Hematopoietic multipotent progenitor cell (in vitro differentiated cells): ENCODE results near the gene CYSTM1. TPM values are rescaled to one million over a fixed set of nuclear protein-coding genes. Genes with fewer than 3 reads are reported as not detected.
A peak's percentile ranks its signal among the peaks of the same experiment; 100 is the strongest.

Experiments
- DNase-seq, 3 donors: peaks; one replicate each; pipeline ENCODE4 v3.0.0-alpha.2; 2011 to 2015; ENCODE audit warnings: low read depth in 2 of 3, low spot score in 2 of 3
- total RNA-seq: library from RNA; depleted of rRNA; stranded (reverse); fragments of >200 nt; gene quantifications from one replicate; pipeline ENCODE4 v1.2.3, GENCODE V29; 2012

Gene CYSTM1
- total RNA-seq, 1 donor = 8.9 TPM

DNA sequence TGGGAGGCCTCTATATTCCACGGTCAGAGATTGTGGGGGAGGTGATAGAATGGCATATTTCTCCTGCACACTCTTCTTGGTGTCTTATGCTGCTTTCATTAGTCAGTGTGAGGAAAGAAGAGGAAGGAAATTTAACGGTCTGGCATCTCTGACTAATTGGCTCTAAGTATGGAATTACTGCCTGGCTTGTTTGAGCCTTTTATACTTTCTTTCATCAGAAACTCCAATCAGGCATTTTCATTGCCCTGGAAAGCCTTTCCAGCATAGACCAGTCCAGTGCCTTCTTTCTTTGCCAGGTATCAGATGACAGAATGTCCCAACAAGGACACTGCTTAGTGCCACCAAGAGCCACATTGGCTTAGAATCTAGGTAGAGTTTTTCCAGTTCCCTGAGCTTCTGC, 30.2 kb downstream of the CYSTM1 start:
- peak in 2 of 3 donors; percentile 14 to 32 for DNase-seq

DNA sequence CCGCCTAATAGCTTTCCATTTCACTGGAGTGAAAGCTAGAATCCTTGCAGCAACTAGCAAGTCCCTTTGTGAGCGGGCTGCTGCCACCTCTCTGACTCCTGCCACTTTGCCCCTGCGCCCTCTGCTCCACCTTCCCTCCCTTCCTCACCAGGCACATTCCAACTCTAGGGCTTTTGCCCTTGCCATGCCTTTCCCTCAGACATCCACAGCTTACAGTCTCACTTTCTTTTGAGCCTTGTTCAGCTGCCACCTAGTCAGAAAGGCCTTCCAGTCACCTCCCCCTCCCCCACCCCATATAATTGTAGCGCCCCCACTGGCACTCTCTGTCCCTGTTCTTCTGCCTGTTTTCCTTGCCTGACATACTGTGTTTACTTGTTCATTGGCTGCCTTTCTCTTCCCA, 31.0 kb downstream of the CYSTM1 start:
- no peak for DNase-seq

DNA sequence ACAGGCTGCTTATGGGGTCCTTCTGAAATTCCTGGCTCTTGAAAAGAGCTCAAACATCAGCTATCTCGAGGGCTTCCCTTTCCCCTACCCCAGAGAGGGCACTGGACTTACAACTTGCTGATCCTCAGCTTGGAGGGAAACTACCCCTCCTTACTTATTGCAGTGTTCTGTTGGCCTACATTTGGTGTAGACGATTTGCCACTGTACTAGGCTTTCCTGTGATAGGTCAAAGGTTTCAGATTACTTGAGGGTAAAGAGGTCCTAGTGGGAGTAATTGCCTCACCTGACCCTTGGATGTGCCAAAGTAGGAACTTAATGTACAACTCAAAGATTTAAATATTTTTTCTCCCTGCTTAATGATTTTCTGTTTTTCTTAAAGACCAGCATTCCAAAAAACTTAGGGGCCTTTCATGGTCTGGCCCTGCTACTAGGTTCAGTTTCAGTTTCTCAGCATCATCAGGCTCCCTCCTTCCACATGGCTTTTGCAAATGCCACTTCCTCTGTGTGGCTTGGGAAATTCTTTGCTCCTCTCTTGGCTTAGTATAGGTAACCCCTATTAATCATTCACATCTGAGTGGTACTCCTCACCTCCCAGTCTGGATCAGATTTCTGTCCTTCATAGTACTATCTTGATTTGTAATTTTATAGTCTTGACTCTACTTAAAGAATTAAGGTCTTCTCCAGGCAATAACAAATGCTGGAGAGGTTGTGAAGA, 32.4 kb downstream of the CYSTM1 start:
- no peak for DNase-seq

DNA sequence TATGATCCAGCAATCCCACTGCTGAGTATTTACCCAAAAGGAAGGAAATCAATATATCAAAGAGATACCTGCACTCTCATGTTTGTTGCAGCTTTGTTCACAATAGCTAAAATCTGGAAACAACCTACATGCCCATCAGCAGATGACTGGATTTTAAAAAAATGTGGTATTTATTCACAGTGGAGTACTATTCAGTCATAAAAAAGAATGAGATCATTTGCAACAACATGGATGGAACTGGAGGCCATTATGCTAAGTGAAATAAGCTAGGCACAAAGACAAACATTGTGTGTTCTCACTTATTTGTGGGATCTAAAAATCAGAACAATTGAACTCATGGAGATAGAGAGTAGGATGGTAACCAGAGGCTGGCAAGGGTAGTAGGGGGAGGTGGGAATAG, 33.1 kb downstream of the CYSTM1 start:
- no peak for DNase-seq

DNA sequence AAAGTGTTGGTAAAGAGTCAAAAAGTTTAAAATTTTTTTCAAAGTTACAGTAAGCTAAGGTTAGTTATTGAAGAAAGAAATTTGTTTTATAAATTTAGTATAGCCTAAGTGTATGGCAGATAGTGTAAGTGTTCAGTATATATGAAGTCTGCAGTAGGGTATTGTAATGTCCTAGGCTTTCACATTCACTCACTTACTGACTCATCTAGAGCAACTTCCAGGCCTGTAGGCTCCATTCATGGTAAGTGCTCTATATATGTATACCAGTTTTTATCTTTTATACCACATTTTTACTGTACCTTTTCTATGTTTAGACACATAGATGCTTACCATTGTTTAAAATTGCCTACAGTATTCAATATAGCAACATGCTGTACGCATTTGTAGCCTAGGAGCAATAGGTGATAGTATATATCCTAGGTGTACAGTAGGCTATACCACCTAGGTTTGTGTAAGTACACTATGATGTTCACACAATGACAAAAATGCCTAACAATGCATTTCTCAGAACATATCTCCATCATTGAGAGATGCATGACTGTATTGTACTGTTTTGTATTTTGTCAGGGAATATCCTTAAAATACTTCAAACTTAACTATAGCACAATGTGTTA, 38.5 kb downstream of the CYSTM1 start:
- no peak for DNase-seq

DNA sequence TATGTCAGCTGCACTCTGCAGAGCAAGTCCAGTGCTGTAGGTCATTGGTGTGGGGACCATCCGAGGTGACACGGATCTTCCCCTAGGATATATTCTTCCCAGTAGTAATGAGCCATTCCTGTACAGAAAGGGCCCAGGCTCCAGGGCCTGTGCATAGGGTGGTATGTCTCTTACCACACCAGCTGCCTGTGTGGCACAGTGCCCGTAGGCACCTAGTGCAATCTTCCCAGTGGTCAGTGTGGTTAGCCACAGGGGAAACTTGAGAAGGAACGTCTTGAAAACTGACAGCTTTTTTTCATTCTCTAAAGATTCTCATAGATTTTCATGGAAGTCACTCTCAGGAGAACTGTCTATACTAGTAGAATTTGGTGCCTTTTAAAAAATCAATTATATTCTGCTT, 39.8 kb downstream of the CYSTM1 start:
- DNase-seq = peak in 2 of 3 donors; percentile 53 to 81

DNA sequence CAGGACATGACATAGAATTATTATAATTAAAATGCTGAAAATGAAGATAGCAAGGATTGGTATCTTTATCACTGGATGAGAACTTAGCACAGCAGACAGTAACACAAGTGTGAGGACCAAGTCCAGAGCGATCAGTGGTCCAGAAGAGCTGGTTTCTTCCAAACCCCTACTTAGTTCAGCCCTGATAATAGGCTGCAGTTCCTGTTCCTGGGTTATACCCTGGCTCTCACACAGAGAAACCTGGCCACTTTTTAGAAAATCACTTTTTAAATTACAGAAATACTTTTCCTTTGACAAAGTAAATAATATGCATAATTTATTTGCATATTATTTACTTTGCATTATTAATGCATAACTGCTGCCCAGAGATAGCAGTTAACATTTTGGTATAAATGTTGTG, 40.3 kb downstream of the CYSTM1 start:
- no peak for DNase-seq

DNA sequence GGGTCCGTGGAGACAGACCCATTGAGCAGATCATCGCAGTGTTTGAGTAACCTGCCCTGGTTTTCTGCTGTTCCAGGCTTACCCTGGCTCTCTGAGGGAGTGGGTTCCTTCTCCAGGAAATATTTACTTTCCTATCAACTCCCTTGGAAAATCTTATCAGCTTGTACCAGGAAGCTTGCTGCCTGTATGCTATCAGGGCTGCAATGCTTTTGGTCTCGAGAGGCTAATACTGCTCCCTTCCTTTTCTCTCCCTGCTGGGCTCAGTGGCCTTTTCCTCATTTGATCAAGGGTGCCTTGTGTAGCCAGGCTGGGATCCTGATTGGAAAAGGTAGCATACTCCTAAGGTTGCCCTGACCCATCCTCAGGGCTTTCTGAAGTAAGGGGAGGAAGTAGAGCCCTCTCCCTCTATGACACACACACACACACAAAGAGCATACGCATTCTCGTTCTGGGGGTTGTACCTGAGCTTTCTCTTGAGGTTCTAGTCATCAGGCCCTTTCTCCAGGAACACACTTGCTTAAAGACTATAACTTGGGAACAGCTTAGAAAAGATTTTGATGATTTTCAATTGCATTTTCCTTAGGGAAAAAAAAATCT, 41.6 kb downstream of the CYSTM1 start:
- no peak for DNase-seq

DNA sequence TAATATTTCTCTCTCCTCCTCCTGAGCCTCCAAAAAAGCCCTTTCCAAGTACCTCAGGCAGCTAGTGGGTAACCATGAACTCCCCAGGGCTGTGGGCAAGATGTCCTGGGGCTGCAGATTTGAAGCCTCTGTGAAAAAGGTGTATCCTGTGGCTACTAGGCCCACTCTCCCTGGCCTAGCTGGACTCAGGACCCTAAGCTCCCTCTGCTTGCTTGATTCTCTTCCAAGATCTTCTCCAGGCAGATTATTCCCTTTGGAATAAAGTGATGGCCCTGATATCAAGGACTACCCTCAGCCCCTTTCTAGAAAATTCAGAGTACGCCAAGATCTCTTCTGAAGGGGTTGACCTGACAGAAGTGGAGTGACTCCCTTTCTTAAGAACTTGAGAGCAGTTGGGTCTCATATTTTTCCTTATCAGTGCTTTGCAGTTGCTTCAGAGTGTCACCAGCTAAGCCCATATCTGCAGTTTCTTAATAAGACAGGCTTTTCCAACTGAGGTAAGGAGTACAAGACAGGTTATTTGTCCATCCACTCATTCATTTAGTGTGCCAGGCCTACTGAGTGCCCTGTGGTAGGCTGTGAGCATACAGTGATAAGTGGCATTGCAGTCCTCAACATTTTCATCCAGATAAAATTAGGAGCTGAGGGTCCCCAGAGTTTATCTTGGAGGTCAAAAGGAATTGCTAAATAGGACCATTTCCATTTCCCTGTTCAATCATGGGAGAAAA, 42.5 kb downstream of the CYSTM1 start:
- DNase-seq = peak in 2 of 3 donors; percentile 14 to 39

DNA sequence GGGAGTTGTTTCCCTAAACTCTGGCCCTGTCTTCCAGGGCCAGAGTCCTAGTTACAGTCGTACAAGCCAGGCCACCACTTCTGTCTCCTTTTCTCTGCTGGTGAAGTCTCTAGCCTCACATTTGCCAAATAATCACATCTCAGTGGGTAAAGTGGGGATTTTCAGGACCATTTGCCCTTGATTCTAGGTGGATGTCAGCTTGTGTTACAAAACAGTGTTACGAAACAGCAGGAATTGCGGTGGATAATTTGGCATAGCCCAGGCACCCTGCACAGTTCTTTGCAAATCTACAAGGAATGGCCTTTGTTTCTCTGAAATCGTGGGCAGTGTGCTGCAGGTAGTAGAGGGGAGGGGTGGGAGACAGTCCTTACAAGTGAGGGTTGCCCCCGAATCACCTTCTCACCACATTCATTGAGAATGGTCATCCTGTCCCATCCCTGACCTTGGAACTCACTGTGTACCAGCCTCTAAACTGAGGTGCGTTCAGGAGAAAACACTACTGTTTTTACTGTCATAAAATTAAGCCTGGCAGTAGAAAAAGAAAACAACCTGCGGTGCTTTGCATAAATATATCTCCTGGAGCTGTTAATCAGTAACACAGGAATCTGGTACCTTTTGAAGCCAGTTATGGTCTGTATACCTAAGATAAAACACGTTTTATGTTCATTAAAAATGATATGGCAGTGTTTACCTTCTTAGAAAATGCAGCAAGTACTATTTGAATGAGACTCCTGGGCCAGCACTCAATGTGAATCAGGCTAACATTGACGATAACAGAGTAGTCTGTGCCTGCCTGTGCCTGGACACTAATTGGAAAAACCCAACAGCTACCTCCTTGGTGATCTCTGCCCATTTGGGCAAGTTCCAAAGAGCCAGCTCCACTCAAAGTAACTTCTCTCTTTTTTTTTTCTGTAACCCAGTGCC, 44.3 kb downstream of the CYSTM1 start:
- no peak for DNase-seq

DNA sequence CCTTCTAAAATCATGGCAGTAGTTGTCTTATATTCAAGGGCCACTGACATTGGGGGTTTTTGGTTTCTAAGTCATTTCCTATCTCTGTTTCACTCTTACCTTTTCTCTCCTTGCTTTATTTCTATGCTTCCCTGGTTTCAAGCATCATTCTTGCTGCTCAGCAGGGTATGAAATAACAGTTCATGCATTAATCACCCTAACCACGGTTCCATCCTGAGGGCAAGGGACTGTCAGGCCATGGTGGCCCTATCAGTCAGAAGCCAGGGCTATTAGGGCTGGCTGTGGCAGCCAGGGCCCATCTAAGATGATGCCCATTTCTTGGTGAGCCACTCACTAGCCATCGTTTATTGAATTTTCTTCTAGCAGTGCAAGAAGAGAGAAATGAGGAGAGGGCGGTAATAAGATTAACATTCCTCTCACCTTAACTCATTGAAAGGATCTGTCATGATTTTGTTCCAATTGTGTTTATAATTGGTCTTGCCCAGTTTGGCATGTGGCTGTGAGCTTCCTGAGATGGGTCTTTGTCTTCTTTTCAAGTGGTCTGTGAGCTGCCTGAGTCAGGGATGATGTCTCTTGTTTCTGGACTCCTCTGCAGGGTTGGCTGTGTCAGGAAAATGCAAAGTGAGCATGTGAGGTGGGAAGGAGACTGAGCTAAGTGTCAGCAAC, 45.2 kb downstream of the CYSTM1 start:
- DNase-seq = no peak

DNA sequence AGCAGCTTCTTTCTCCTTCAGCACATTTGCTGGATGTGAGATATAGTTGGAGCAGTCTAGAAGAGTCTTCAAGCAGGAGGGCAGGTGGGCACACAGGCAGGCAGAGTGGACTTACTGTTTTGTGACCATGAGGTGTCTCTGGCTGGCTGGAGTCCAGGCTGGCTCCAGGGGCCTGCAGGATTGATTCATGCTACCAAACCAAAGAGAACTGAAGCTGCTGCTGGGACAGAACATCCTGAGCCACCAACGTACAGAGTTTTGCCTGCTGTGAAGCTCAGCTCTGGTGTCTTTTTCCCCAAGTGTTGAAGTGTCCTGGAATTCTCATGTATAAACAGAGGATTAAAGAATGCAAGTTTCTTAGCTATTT, 45.7 kb downstream of the CYSTM1 start:
- no peak for DNase-seq

DNA sequence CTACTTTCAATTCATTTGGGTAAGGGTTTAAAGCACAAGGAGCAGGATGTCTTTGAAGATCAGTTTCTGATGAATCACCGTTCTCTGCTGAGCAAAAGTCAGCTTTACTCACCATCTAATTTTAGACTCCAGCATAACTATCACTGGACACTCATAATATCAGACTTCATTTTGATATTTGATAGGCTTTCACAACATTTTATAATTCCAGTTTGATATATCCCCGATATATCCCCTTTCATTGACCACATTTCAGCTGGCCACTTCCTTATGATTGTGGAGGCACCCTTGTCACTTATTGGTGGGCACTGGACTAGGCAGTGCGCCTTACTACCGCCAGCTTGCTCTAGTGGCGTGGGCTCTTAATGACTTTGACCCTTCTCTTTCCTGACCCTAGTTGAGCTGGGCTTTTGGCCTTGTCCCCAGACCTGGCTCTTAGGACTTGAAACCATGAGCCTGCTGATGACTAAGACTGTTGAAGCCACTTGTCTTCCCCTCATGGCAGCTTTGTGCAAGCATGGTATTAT, 46.8 kb downstream of the CYSTM1 start:
- DNase-seq = no peak

DNA sequence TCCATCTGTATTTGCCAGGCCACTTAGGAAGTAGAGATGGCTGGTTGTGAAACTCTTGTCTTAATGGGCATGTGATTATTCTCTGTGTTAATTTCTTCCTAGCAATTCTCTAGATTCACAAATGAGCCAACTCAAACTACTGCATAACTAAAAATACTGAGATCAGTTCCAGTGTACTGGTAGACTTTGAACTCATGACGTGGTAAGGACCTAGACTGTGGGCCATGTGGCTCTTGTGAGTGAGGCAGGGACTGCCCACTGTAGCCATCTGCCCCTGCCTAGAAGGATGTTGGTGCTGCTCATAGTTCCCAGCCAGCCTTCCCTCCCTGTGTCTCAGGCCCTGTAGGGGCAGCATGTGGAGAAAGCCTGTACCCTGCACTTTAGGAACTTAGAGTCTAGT, 47.4 kb downstream of the CYSTM1 start:
- DNase-seq = no peak

DNA sequence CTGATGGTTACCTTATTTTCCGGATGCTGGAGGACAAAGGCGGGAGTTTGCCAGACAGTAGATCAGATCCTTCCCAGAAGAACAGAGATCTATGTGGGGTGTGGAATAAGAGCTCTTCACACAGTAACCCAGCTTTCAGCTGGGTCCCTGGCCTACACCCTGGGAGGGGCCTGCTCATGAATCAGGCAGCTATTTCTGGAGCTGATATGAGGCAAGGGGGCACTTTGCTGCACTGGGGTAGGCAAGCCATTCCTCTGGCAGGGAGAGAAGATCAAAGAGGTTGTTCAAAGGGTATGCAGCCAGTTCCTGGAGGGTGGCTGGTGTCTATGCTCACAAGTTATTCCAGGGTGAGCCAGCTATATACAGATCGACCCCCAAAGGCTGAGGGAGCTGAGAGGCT, 48.6 kb downstream of the CYSTM1 start:
- no peak for DNase-seq

DNA sequence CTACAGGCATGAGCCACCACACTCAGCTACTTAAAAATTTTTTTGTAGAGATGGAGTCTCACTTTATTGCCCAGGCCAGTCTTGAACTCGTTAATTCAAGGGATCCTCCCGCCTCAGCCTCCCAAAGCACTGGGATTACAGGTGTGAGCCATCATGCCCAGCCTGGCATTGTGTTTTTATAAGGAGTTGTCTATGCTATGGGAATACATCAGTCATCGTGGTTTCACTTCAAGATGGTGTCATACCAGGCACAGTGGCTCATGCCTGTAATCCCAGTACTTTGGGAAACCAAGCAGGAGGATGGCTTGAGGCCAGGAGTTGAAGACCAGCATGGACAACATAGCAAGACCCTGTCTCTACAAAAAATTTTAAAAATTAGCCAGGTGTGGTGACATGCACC, 49.7 kb downstream of the CYSTM1 start:
- DNase-seq = no peak

DNA sequence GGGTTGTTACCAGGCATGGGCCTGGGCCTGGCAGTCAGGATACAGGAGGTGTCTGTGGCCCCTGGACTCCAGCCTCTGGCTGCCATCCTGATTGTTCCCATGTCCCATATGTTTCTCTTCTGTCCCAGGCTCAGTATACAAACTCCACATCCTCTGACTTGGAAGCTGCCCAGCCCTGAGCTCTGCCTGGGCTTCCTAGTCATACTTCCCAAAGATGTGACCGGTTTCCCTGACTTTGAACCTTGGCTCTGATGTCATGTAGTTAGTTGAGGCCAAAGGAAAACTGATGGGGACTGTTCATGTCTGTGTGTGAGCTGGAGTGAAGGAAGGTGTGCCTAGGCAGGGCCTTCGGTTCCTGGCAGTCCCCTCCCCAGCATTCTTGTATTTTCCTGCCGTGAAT, 50.4 kb downstream of the CYSTM1 start:
- DNase-seq = no peak

DNA sequence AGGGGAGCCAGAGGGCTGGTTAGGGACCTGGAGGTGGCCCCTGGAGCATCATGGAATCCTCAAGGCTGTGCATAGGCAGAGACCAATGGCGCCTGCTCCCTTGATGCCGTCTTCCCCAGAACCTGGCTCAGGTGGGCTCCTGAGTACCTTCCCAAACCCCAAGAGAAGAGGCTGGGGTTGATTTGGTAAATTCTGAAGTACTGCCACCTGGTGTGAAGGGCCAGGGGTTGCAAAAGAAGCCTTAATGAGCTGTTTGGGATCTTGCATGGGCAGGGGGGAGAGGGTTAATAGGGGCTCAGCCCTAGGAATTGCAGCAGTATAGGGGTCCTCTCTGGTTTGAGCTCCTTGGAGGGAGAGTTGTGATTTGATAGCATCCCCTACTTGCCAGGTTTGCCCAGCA, 52.1 kb downstream of the CYSTM1 start:
- no peak for DNase-seq

DNA sequence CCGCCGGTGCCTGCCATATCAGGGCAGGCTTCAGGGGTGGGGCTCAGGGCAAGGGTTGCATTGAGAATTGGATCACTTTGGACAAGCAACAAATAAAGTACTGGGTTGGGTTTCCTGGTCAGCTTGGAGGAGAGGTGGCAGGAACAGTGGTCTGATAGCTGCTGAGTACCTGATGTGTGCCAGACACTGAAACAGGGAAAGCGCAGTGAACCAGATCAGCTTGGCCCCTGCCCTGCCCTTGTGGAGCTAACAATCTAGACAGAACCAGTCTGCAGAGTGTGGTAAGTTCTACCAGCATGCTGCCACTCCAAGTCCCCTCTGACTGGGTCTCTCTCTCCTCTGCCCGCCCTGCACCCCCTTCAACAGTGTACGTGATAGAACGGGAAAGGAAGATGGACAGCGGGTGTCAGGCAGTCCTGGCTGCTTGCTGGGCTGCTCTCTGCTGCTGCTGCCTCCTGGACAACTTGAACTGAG, 53.4 kb downstream of the CYSTM1 start:
- DNase-seq = no peak

DNA sequence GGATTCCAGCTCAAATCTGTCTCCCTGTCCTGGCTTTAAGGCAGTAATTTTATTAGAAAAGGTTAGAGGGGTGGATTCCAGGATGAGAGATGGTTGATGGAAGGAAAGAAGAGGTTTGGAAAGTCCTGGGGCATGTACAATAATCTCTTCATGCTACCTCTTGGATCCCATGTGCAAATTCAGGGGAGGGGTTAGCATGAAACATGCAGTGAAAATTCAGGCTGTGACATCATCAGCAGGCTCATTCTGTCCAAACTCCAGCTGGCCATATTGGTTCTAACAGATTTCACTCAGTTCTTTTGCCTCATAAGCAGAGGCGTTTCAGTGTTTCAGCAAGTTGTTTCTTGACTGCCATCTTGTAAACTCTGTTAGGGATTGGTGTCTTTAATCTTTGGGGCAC, 55.4 kb downstream of the CYSTM1 start:
- no peak for DNase-seq
